ENCODE data around the gene SRPK1. TPM values are rescaled to one million over a fixed set of nuclear protein-coding genes. Genes with fewer than 3 reads are reported as not detected.

SRPK1 gene
- total RNA-seq, 4 donors from 2014 or later = 25.4 to 36.5 (median 30.4) TPM

DNA sequence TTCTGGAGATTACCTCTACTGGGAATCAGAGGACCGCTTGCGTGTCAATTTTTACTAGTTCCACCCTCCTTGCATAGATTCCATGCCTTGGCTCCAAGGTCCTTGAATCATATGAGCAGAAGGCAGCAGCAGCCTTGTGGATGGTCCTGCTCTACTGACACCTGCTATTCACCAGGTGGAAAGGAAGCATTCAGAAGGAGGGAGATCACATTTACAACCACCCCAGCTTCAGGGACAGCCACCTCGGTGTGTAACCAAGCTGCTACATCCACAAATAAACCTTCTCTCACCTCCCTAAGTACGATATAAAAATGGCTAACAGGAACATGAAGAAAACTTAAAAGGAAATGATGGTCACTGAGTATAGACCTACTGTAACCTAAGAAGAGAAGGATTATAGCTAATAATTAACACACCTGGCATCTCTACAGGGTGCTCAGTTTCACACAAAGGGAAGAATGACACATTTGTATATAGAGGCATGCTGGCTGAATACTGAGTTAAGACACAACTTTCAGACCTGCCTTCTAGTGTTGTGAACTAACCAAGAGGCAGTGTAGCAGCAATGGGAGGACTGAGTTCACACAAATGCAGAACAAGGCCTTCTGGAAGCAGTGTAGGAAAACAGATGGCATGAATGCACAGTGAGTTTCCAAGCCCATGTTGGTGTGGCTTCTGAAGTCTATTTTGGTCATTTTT is 46.3 kb upstream of the SRPK1 start:
- Histone ChIP-seq H3K9me3 (no peaks in the 10 kb centered on the region), H3K27ac (replicated peaks in 1 of 4) (no peak overlapping the region), H3K27me3 (no peaks in the 10 kb centered on the region), H3K4me3 (no peak overlapping the region), H3K4me1 (no peaks in the 10 kb centered on the region), H3K36me3 (no peaks in the 10 kb centered on the region)
- WGBS = 84% methylated on average over 4 of the region's 4 CpGs
- DNase-seq (ENCODE audit: extremely low spot score) = no peak
- TF ChIP-seq EP300 (IDR thresholded peaks at IDR 0.05) (no peak), POLR2A (IDR thresholded peaks at IDR 0.05; ENCODE audit: low read depth) (no peak), POLR2AphosphoS5 (IDR thresholded peaks at IDR 0.05) (no peak)
- TF ChIP-seq, protein P1, sequence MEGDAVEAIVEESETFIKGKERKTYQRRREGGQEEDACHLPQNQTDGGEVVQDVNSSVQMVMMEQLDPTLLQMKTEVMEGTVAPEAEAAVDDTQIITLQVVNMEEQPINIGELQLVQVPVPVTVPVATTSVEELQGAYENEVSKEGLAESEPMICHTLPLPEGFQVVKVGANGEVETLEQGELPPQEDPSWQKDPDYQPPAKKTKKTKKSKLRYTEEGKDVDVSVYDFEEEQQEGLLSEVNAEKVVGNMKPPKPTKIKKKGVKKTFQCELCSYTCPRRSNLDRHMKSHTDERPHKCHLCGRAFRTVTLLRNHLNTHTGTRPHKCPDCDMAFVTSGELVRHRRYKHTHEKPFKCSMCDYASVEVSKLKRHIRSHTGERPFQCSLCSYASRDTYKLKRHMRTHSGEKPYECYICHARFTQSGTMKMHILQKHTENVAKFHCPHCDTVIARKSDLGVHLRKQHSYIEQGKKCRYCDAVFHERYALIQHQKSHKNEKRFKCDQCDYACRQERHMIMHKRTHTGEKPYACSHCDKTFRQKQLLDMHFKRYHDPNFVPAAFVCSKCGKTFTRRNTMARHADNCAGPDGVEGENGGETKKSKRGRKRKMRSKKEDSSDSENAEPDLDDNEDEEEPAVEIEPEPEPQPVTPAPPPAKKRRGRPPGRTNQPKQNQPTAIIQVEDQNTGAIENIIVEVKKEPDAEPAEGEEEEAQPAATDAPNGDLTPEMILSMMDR (IDR thresholded peaks at IDR 0.05) = no peak
- intact Hi-C loops (cut with DNase I) = no loop called here

- no peak for DNase-seq (ENCODE audit: extremely low spot score)
- H3K27me3 ChIP-seq = peaks cover 0 to 18% (median 0%) of the 10 kb centered on the region in 4 donors
- H3K9me3 ChIP-seq = no peaks in the 10 kb centered on the region
- 82% methylated on average over 14 of the region's 14 CpGs for WGBS
- no peaks in the 10 kb centered on the region for H3K4me1 ChIP-seq
- intact Hi-C loops (cut with DNase I) = no loop called here
- H3K36me3 ChIP-seq = no peaks in the 10 kb centered on the region
- H3K4me3 ChIP-seq = no peak overlapping the region
- TF ChIP-seq, protein P1 (IDR thresholded peaks at IDR 0.05) = no peak
- TF ChIP-seq EP300 (IDR thresholded peaks at IDR 0.05) (no peak), POLR2A (IDR thresholded peaks at IDR 0.05; ENCODE audit: low read depth) (no peak), POLR2AphosphoS5 (IDR thresholded peaks at IDR 0.05) (no peak)
- H3K27ac ChIP-seq (replicated peaks in 1 of 4) = no peak overlapping the region
These were observed 42.1 kb upstream of the SRPK1 start for GRCh38 chr6:35962779-35963560.

GRCh38 chr6:35960187-35960586 is 39.3 kb upstream of the SRPK1 start:
- DNase-seq (ENCODE audit: extremely low spot score) = no peak
- Histone ChIP-seq H3K27me3 (peaks cover 0 to 21% (median 0%) of the 10 kb centered on the region in 4 donors), H3K27ac (replicated peaks in 1 of 4) (no peak overlapping the region), H3K4me3 (no peak overlapping the region), H3K9me3 (no peaks in the 10 kb centered on the region), H3K4me1 (no peaks in the 10 kb centered on the region), H3K36me3 (no peaks in the 10 kb centered on the region)
- no peak for TF ChIP-seq POLR2A (IDR thresholded peaks at IDR 0.05; ENCODE audit: low read depth)
- TF ChIP-seq EP300 (IDR thresholded peaks at IDR 0.05) = no peak
- TF ChIP-seq POLR2AphosphoS5 (IDR thresholded peaks at IDR 0.05) = no peak
- TF ChIP-seq, protein P1 (IDR thresholded peaks at IDR 0.05) = no peak
- intact Hi-C loops (cut with DNase I) = no loop called here
- 68% methylated on average over 2 of the region's 2 CpGs for WGBS

DNA sequence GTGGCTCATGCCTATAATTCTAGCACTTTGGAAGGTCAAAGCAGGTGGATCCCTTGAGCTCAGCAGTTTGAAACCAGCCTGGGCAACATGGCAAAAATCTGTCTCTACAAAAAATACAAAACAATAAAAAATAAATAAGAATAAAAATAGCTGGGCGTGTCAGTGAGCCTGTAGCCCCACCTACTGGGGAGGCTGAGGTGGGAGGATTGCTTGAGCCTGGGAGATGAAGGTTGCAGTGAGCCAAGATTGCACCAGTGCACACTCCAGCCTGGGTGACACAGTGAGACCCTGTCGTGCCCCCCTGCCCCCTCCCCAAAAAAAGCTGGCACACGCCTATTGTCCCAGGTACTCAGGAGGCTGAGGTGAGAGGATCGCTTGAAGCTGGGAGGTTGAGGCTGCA is 35.1 kb upstream of the SRPK1 start:
- 95% methylated on average over 3 of the region's 4 CpGs for WGBS
- Histone ChIP-seq H3K36me3 (no peaks in the 10 kb centered on the region), H3K27me3 (peaks cover 0 to 24% (median 0%) of the 10 kb centered on the region in 4 donors), H3K9me3 (no peaks in the 10 kb centered on the region), H3K4me1 (no peaks in the 10 kb centered on the region), H3K27ac (replicated peaks in 1 of 4) (no peak overlapping the region), H3K4me3 (no peak overlapping the region)
- TF ChIP-seq EP300 (IDR thresholded peaks at IDR 0.05) = no peak
- TF ChIP-seq POLR2A (IDR thresholded peaks at IDR 0.05; ENCODE audit: low read depth) = no peak
- TF ChIP-seq, protein P1 (IDR thresholded peaks at IDR 0.05) = no peak
- TF ChIP-seq POLR2AphosphoS5 (IDR thresholded peaks at IDR 0.05) = no peak
- no peak for DNase-seq (ENCODE audit: extremely low spot score)
- intact Hi-C loops (cut with DNase I) = no loop called here

Measured in esophagus muscularis mucosa (tissue), 4 donors.